Measurements from ENCODE around the gene UBR3.
A peak's percentile ranks its signal among the peaks of the same experiment; 100 is the strongest.

Gene UBR3
- 67.7 to 149 (median 86.5) reads per million in 9 experiments for total RNA-seq

- DNase-seq (peak; percentile 86 to 88 (median 87)), ATAC-seq (replicated peaks) (peak; percentile 81)
- Mint-ChIP-seq H3K27ac (peak within 1 kb of the TSS; percentile 93 to 95), H3K9me3 (no peaks in the 10 kb centered on the region), H3K27me3 (no peaks in the 10 kb centered on the region), H3K4me1 (ENCODE audit: low read depth in 2 of 2) (peaks cover 44 to 68% of the 10 kb centered on the region in 2 donors), H3K4me3 (peak within 1 kb of the TSS; percentile 97 to 99), H3K36me3 (ENCODE audit: insufficient read depth) (peaks cover 32% of the 10 kb centered on the region)
Measured at GRCh38 chr2:169827272-169828140, at the start of gene UBR3. UBR3 (plus strand) TSS chr2:169827454; CDS start chr2:169827508, 54 bp downstream.

GRCh38 chr2:169778446-169778845, 48.8 kb upstream of the UBR3 start:
- H3K4me1 Mint-ChIP-seq (ENCODE audit: low read depth in 2 of 2): no peaks in the 10 kb centered on the region
- no peaks in the 10 kb centered on the region for H3K36me3 Mint-ChIP-seq (ENCODE audit: insufficient read depth)
- no peak overlapping the region for H3K27ac Mint-ChIP-seq
- H3K27me3 Mint-ChIP-seq: peaks cover 0 to 14% of the 10 kb centered on the region in 2 donors
- no peak for DNase-seq
- ATAC-seq (replicated peaks): no peak
- H3K4me3 Mint-ChIP-seq: no peak overlapping the region
- no peaks in the 10 kb centered on the region for H3K9me3 Mint-ChIP-seq

- Mint-ChIP-seq H3K9me3 (no peaks in the 10 kb centered on the region), H3K4me3 (no peak overlapping the region), H3K36me3 (ENCODE audit: insufficient read depth) (no peaks in the 10 kb centered on the region), H3K4me1 (ENCODE audit: low read depth in 2 of 2) (no peaks in the 10 kb centered on the region), H3K27me3 (peaks cover 0 to 14% of the 10 kb centered on the region in 2 donors), H3K27ac (no peak overlapping the region)
- no peak for ATAC-seq (replicated peaks)
- no peak for DNase-seq
Measured at GRCh38 chr2:169781249-169782013, 45.8 kb upstream of the UBR3 start.

- ATAC-seq (replicated peaks) (no peak), DNase-seq (no peak)
- no peaks in the 10 kb centered on the region for H3K9me3 Mint-ChIP-seq
- H3K27me3 Mint-ChIP-seq: peaks cover under 1 to 14% of the 10 kb centered on the region in 2 donors
- H3K36me3 Mint-ChIP-seq (ENCODE audit: insufficient read depth): no peaks in the 10 kb centered on the region
- H3K4me1 Mint-ChIP-seq (ENCODE audit: low read depth in 2 of 2): no peaks in the 10 kb centered on the region
- H3K4me3 Mint-ChIP-seq: no peak overlapping the region
- no peak overlapping the region for H3K27ac Mint-ChIP-seq
Measured at GRCh38 chr2:169782513-169782912, 44.7 kb upstream of the UBR3 start.

- no peak for ATAC-seq (replicated peaks)
- no peak for DNase-seq
- Mint-ChIP-seq H3K4me3 (no peak overlapping the region), H3K9me3 (no peaks in the 10 kb centered on the region), H3K27ac (no peak overlapping the region), H3K36me3 (ENCODE audit: insufficient read depth) (peaks cover 3% of the 10 kb centered on the region), H3K4me1 (ENCODE audit: low read depth in 2 of 2) (peaks cover 5% of the 10 kb centered on the region in 2 donors), H3K27me3 (peaks cover 25 to 26% of the 10 kb centered on the region in 2 donors)
Measured at GRCh38 chr2:169790581-169790980, 36.7 kb upstream of the UBR3 start.

- Mint-ChIP-seq H3K36me3 (ENCODE audit: insufficient read depth) (peaks cover 22% of the 10 kb centered on the region), H3K4me3 (no peak overlapping the region)
Measured at GRCh38 chr2:169795181-169795580, 32.1 kb upstream of the UBR3 start.

GRCh38 chr2:169796441-169796840, 30.8 kb upstream of the UBR3 start:
- Mint-ChIP-seq H3K4me1 (ENCODE audit: low read depth in 2 of 2) (peaks cover 7 to 9% of the 10 kb centered on the region in 2 donors), H3K36me3 (ENCODE audit: insufficient read depth) (peaks cover 31% of the 10 kb centered on the region), H3K27me3 (no peaks in the 10 kb centered on the region), H3K9me3 (no peaks in the 10 kb centered on the region), H3K4me3 (peak overlapping the region in 1 of 2 donors; percentile 20), H3K27ac (no peak overlapping the region)
- DNase-seq (no peak), ATAC-seq (replicated peaks) (no peak)

More at GRCh38 chr2:169795181-169795580, 32.1 kb upstream of the UBR3 start:
- DNase-seq: no peak
- no peak for ATAC-seq (replicated peaks)
- no peak overlapping the region for H3K27ac Mint-ChIP-seq
- peaks cover 0 to 1% of the 10 kb centered on the region in 2 donors for H3K27me3 Mint-ChIP-seq
- H3K9me3 Mint-ChIP-seq: no peaks in the 10 kb centered on the region
- peaks cover 5 to 6% of the 10 kb centered on the region in 2 donors for H3K4me1 Mint-ChIP-seq (ENCODE audit: low read depth in 2 of 2)

- peak overlapping the region; percentile 34 to 91 for H3K4me3 Mint-ChIP-seq
- H3K27ac Mint-ChIP-seq: peak overlapping the region in 1 of 2 donors; percentile 57
- ATAC-seq (replicated peaks) (no peak), DNase-seq (no peak)
- H3K9me3 Mint-ChIP-seq: no peaks in the 10 kb centered on the region
- peaks cover 42% of the 10 kb centered on the region for H3K36me3 Mint-ChIP-seq (ENCODE audit: insufficient read depth)
- no peaks in the 10 kb centered on the region for H3K27me3 Mint-ChIP-seq
- H3K4me1 Mint-ChIP-seq (ENCODE audit: low read depth in 2 of 2): peaks cover 10 to 17% of the 10 kb centered on the region in 2 donors
Measured at GRCh38 chr2:169797601-169798000, 29.7 kb upstream of the UBR3 start.

GRCh38 chr2:169798397-169798717, 28.9 kb upstream of the UBR3 start:
- peak overlapping the region; percentile 95 to 99 for H3K27ac Mint-ChIP-seq
- H3K4me3 Mint-ChIP-seq: peak overlapping the region; percentile 88 to 91
- DNase-seq (no peak), ATAC-seq (replicated peaks) (no peak)
- H3K27me3 Mint-ChIP-seq: no peaks in the 10 kb centered on the region
- peaks cover 10 to 19% of the 10 kb centered on the region in 2 donors for H3K4me1 Mint-ChIP-seq (ENCODE audit: low read depth in 2 of 2)
- H3K9me3 Mint-ChIP-seq: no peaks in the 10 kb centered on the region
- H3K36me3 Mint-ChIP-seq (ENCODE audit: insufficient read depth): peaks cover 50% of the 10 kb centered on the region

GRCh38 chr2:169798718-169799592, 28.3 kb upstream of the UBR3 start, which contains the start of gene SSB:
SSB (plus strand) TSS chr2:169798871; CDS start chr2:169800961, 2,090 bp downstream.
- Mint-ChIP-seq H3K27ac (peak within 1 kb of the TSS; percentile 95 to 99), H3K9me3 (no peaks in the 10 kb centered on the region), H3K4me3 (peak within 1 kb of the TSS; percentile 88 to 91), H3K27me3 (no peaks in the 10 kb centered on the region), H3K36me3 (ENCODE audit: insufficient read depth) (peaks cover 56% of the 10 kb centered on the region), H3K4me1 (ENCODE audit: low read depth in 2 of 2) (peaks cover 10 to 19% of the 10 kb centered on the region in 2 donors)
- ATAC-seq (replicated peaks): peak; percentile 90
- DNase-seq: peak; percentile 80 to 82 (median 81)

GRCh38 chr2:169803480-169803879, 23.8 kb upstream of the UBR3 start:
- Mint-ChIP-seq H3K27ac (no peak overlapping the region), H3K9me3 (no peaks in the 10 kb centered on the region), H3K4me1 (ENCODE audit: low read depth in 2 of 2) (peaks cover 10 to 19% of the 10 kb centered on the region in 2 donors), H3K27me3 (no peaks in the 10 kb centered on the region), H3K4me3 (no peak overlapping the region), H3K36me3 (ENCODE audit: insufficient read depth) (peaks cover 89% of the 10 kb centered on the region)
- DNase-seq (no peak), ATAC-seq (replicated peaks) (no peak)

- peaks cover 91% of the 10 kb centered on the region for H3K36me3 Mint-ChIP-seq (ENCODE audit: insufficient read depth)
- no peak overlapping the region for H3K4me3 Mint-ChIP-seq
- DNase-seq (no peak), ATAC-seq (replicated peaks) (no peak)
- peaks cover 2 to 10% of the 10 kb centered on the region in 2 donors for H3K4me1 Mint-ChIP-seq (ENCODE audit: low read depth in 2 of 2)
- H3K27me3 Mint-ChIP-seq: no peaks in the 10 kb centered on the region
- peak overlapping the region in 1 of 2 donors; percentile 62 for H3K27ac Mint-ChIP-seq
- no peaks in the 10 kb centered on the region for H3K9me3 Mint-ChIP-seq
Measured at GRCh38 chr2:169806586-169806985, 20.7 kb upstream of the UBR3 start.

- no peak for DNase-seq
- H3K9me3 Mint-ChIP-seq: no peaks in the 10 kb centered on the region
- H3K36me3 Mint-ChIP-seq (ENCODE audit: insufficient read depth): peaks cover 92% of the 10 kb centered on the region
Measured at GRCh38 chr2:169808221-169808620, 19.0 kb upstream of the UBR3 start.

More at GRCh38 chr2:169808221-169808620, 19.0 kb upstream of the UBR3 start:
- no peaks in the 10 kb centered on the region for H3K27me3 Mint-ChIP-seq
- no peak overlapping the region for H3K4me3 Mint-ChIP-seq
- no peak overlapping the region for H3K27ac Mint-ChIP-seq
- no peaks in the 10 kb centered on the region for H3K4me1 Mint-ChIP-seq (ENCODE audit: low read depth in 2 of 2)
- ATAC-seq (replicated peaks): no peak

Measured in effector memory CD8-positive, alpha-beta T cell (primary cell).